ENCODE results near the gene TRIP12. TPM values are rescaled to one million over a fixed set of nuclear protein-coding genes. Genes with fewer than 3 reads are reported as not detected.
"Not testable (repeated sequence)": the region's sequence is repeated elsewhere in the genome, so short reads cannot be mapped to it uniquely, and the experiment has no call there.

Gene TRIP12
- total and polyA plus RNA-seq, 2 of the 13 experiments (the other 11 are each of a cell fraction or from before 2014, with no cell fraction given) = 72.1 to 153 TPM

- H3K27ac ChIP-seq (ENCODE audit: extremely low read length, insufficient read depth, low read length); H3K79me2 ChIP-seq (ENCODE audit: insufficient read depth, low read length); BruUV-seq (replicated peaks); ATAC-seq; H3K4me2 ChIP-seq (ENCODE audit: low read depth, low read length); POLR2A ChIA-PET; DNase-seq (ENCODE audit: low spot score); H3K4me3 ChIP-seq (replicated peaks in 1 of 3; ENCODE audit: insufficient read depth in 1 of 3, low read depth in 2 of 3, low read length in 3 of 3); H3K27me3 ChIP-seq (ENCODE audit: control insufficient read depth in 1 of 2, insufficient read depth in 2 of 2, low read length in 2 of 2); FAIRE-seq; H3K4me1 ChIP-seq (ENCODE audit: insufficient read depth, low read length); H2AFZ ChIP-seq (ENCODE audit: low read length); H3K9me3 ChIP-seq (ENCODE audit: low read length); H3K9ac ChIP-seq (ENCODE audit: insufficient read depth, low read depth, low read length); H4K20me1 ChIP-seq (ENCODE audit: insufficient read depth, low read length); in situ Hi-C loops (cut with HindIII; ENCODE audit: extremely low pct_ligation_motif_present, low pct_unique_long_range_greater_than_20kb); intact Hi-C loops (cut with micrococcal nuclease; ENCODE audit: unreplicated experiment); CTCF ChIA-PET (ENCODE audit: low intra/inter-chr PET ratio, low total read pairs): not testable (repeated sequence)
- WGBS (ENCODE audit: low lambda C conversion rate) = 98% methylated on average over 4 of the region's 4 CpGs
- H3K36me3 ChIP-seq (replicated peaks in 1 of 2; ENCODE audit: control insufficient read depth in 1 of 2, insufficient read depth in 2 of 2, low read length in 2 of 2) = peaks cover 28 to 76% of the 10 kb centered on the region in 2 experiments
- TF ChIP-seq REST (IDR thresholded peaks at IDR 0.05; ENCODE audit: borderline replicate concordance in 1 of 2, low read depth in 1 of 2, low read length in 2 of 2) (peak in 1 of 2 experiments; percentile 58; a peak in 1 of 4 replicates), ZNF770 (CRISPR knock-in tag; IDR thresholded peaks at IDR 0.05) (peak; percentile 31; the same call in 1 of the 2 replicates)
Measured at GRCh38 chr2:229834368-229834767, 87.4 kb downstream of the TRIP12 start.
